ENCODE data around the gene SERTM1.
A peak's percentile ranks its signal among the peaks of the same experiment; 100 is the strongest.

SERTM1 gene

GRCh38 chr13:36680913-36681312 is 7.1 kb downstream of the SERTM1 start:
- Histone ChIP-seq H3K9ac (ENCODE audit: low read length) (peak overlapping the region; percentile 17), H4K91ac (ENCODE audit: low read length) (no peak overlapping the region), H2BK15ac (ENCODE audit: low read depth, poor library complexity, severe bottlenecking) (no peak overlapping the region), H2BK120ac (ENCODE audit: low read depth, low read length) (no peak overlapping the region), H2BK5ac (ENCODE audit: low read depth, low read length, poor library complexity, severe bottlenecking) (no peak overlapping the region), H3K23ac (ENCODE audit: low read length in 2 of 2) (no peak overlapping the region), H3K27ac (ENCODE audit: low read length, poor library complexity, severe bottlenecking) (no peak overlapping the region), H2BK12ac (ENCODE audit: low read length in 2 of 2) (no peak overlapping the region), H3K4me3 (ENCODE audit: insufficient read depth in 1 of 2, low read depth in 1 of 2, low read length in 2 of 2) (no peak overlapping the region), H3K14ac (ENCODE audit: low read length in 2 of 2) (no peak overlapping the region), H3K79me1 (replicated peaks; ENCODE audit: low read length, poor library complexity, severe bottlenecking) (no peaks in the 10 kb centered on the region), H3K27me3 (ENCODE audit: control insufficient read depth in 1 of 2, insufficient read depth in 1 of 2, low read length in 2 of 2) (peaks cover 0 to 7% of the 10 kb centered on the region in 2 experiments), H2AFZ (ENCODE audit: low read depth, low read length) (no peak overlapping the region), H3K4me1 (ENCODE audit: control insufficient read depth, insufficient read depth, low read depth, low read length) (no peaks in the 10 kb centered on the region), H4K8ac (ENCODE audit: low read length) (no peak overlapping the region), H3K36me3 (ENCODE audit: control insufficient read depth in 1 of 2, insufficient read depth in 2 of 2, low read depth in 1 of 2, low read length in 2 of 2) (no peaks in the 10 kb centered on the region), H3K18ac (ENCODE audit: low read depth in 1 of 2, low read length in 2 of 2) (no peak overlapping the region), H3K4ac (ENCODE audit: low read depth in 1 of 2, low read length in 2 of 2) (no peak overlapping the region), H3K4me2 (ENCODE audit: low read length, poor library complexity, severe bottlenecking) (no peak overlapping the region), H3K9me3 (ENCODE audit: control insufficient read depth, low read length) (no peaks in the 10 kb centered on the region), H2AK5ac (ENCODE audit: low read length, severe bottlenecking) (no peak overlapping the region)
- WGBS = 98% methylated on average over 4 of the region's 6 CpGs
- DNase-seq = no peak

- Histone ChIP-seq H3K4ac (ENCODE audit: low read depth in 1 of 2, low read length in 2 of 2) (no peak overlapping the region), H2AK5ac (ENCODE audit: low read length, severe bottlenecking) (no peak overlapping the region), H2BK120ac (ENCODE audit: low read depth, low read length) (no peak overlapping the region), H2BK5ac (ENCODE audit: low read depth, low read length, poor library complexity, severe bottlenecking) (no peak overlapping the region), H3K36me3 (ENCODE audit: control insufficient read depth in 1 of 2, insufficient read depth in 2 of 2, low read depth in 1 of 2, low read length in 2 of 2) (no peaks in the 10 kb centered on the region), H2BK15ac (ENCODE audit: low read depth, poor library complexity, severe bottlenecking) (no peak overlapping the region), H3K27ac (ENCODE audit: low read length, poor library complexity, severe bottlenecking) (no peak overlapping the region), H4K8ac (ENCODE audit: low read length) (no peak overlapping the region), H3K14ac (ENCODE audit: low read length in 2 of 2) (no peak overlapping the region), H4K91ac (ENCODE audit: low read length) (no peak overlapping the region), H3K4me1 (ENCODE audit: control insufficient read depth, insufficient read depth, low read depth, low read length) (no peaks in the 10 kb centered on the region), H3K79me1 (replicated peaks; ENCODE audit: low read length, poor library complexity, severe bottlenecking) (no peaks in the 10 kb centered on the region), H3K4me3 (ENCODE audit: insufficient read depth in 1 of 2, low read depth in 1 of 2, low read length in 2 of 2) (no peak overlapping the region), H2AFZ (ENCODE audit: low read depth, low read length) (no peak overlapping the region), H3K9ac (ENCODE audit: low read length) (no peak overlapping the region), H3K27me3 (ENCODE audit: control insufficient read depth in 1 of 2, insufficient read depth in 1 of 2, low read length in 2 of 2) (peaks cover 0 to 4% of the 10 kb centered on the region in 2 experiments), H2BK12ac (ENCODE audit: low read length in 2 of 2) (no peak overlapping the region), H3K9me3 (ENCODE audit: control insufficient read depth, low read length) (no peaks in the 10 kb centered on the region), H3K18ac (ENCODE audit: low read depth in 1 of 2, low read length in 2 of 2) (no peak overlapping the region), H3K4me2 (ENCODE audit: low read length, poor library complexity, severe bottlenecking) (no peak overlapping the region), H3K23ac (ENCODE audit: low read length in 2 of 2) (no peak overlapping the region)
- DNase-seq = no peak
Observed at GRCh38 chr13:36681894-36682624, 8.2 kb downstream of the SERTM1 start.

- Histone ChIP-seq H3K36me3 (ENCODE audit: control insufficient read depth in 1 of 2, insufficient read depth in 2 of 2, low read depth in 1 of 2, low read length in 2 of 2) (no peaks in the 10 kb centered on the region), H4K91ac (ENCODE audit: low read length) (no peak overlapping the region), H3K9me3 (ENCODE audit: control insufficient read depth, low read length) (no peaks in the 10 kb centered on the region), H3K9ac (ENCODE audit: low read length) (no peak overlapping the region), H3K4me3 (ENCODE audit: insufficient read depth in 1 of 2, low read depth in 1 of 2, low read length in 2 of 2) (no peak overlapping the region), H2AK5ac (ENCODE audit: low read length, severe bottlenecking) (no peak overlapping the region), H2BK12ac (ENCODE audit: low read length in 2 of 2) (no peak overlapping the region), H3K4ac (ENCODE audit: low read depth in 1 of 2, low read length in 2 of 2) (no peak overlapping the region), H3K4me1 (ENCODE audit: control insufficient read depth, insufficient read depth, low read depth, low read length) (no peaks in the 10 kb centered on the region), H3K4me2 (ENCODE audit: low read length, poor library complexity, severe bottlenecking) (no peak overlapping the region), H3K23ac (ENCODE audit: low read length in 2 of 2) (no peak overlapping the region), H3K27ac (ENCODE audit: low read length, poor library complexity, severe bottlenecking) (no peak overlapping the region), H3K18ac (ENCODE audit: low read depth in 1 of 2, low read length in 2 of 2) (no peak overlapping the region), H2AFZ (ENCODE audit: low read depth, low read length) (no peak overlapping the region), H2BK120ac (ENCODE audit: low read depth, low read length) (no peak overlapping the region), H3K14ac (ENCODE audit: low read length in 2 of 2) (no peak overlapping the region), H3K79me1 (replicated peaks; ENCODE audit: low read length, poor library complexity, severe bottlenecking) (no peaks in the 10 kb centered on the region), H3K27me3 (ENCODE audit: control insufficient read depth in 1 of 2, insufficient read depth in 1 of 2, low read length in 2 of 2) (no peaks in the 10 kb centered on the region), H2BK5ac (ENCODE audit: low read depth, low read length, poor library complexity, severe bottlenecking) (no peak overlapping the region), H2BK15ac (ENCODE audit: low read depth, poor library complexity, severe bottlenecking) (no peak overlapping the region), H4K8ac (ENCODE audit: low read length) (no peak overlapping the region)
- 83% methylated on average over 4 of the region's 6 CpGs for WGBS
- no peak for DNase-seq
Observed at GRCh38 chr13:36683701-36684100, 9.9 kb downstream of the SERTM1 start.

GRCh38 chr13:36685927-36686326 is 12.1 kb downstream of the SERTM1 start:
- Histone ChIP-seq H2BK5ac (ENCODE audit: low read depth, low read length, poor library complexity, severe bottlenecking) (no peak overlapping the region), H2BK12ac (ENCODE audit: low read length in 2 of 2) (no peak overlapping the region), H3K4ac (ENCODE audit: low read depth in 1 of 2, low read length in 2 of 2) (no peak overlapping the region), H2BK120ac (ENCODE audit: low read depth, low read length) (no peak overlapping the region), H2AFZ (ENCODE audit: low read depth, low read length) (no peak overlapping the region), H3K14ac (ENCODE audit: low read length in 2 of 2) (no peak overlapping the region), H3K23ac (ENCODE audit: low read length in 2 of 2) (no peak overlapping the region), H3K4me1 (ENCODE audit: control insufficient read depth, insufficient read depth, low read depth, low read length) (no peaks in the 10 kb centered on the region), H2BK15ac (ENCODE audit: low read depth, poor library complexity, severe bottlenecking) (no peak overlapping the region), H3K27me3 (ENCODE audit: control insufficient read depth in 1 of 2, insufficient read depth in 1 of 2, low read length in 2 of 2) (peaks cover 0 to under 1% of the 10 kb centered on the region in 2 experiments), H4K8ac (ENCODE audit: low read length) (no peak overlapping the region), H2AK5ac (ENCODE audit: low read length, severe bottlenecking) (no peak overlapping the region), H3K4me3 (ENCODE audit: insufficient read depth in 1 of 2, low read depth in 1 of 2, low read length in 2 of 2) (no peak overlapping the region), H4K91ac (ENCODE audit: low read length) (no peak overlapping the region), H3K9me3 (ENCODE audit: control insufficient read depth, low read length) (no peaks in the 10 kb centered on the region), H3K79me1 (replicated peaks; ENCODE audit: low read length, poor library complexity, severe bottlenecking) (no peaks in the 10 kb centered on the region), H3K9ac (ENCODE audit: low read length) (no peak overlapping the region), H3K27ac (ENCODE audit: low read length, poor library complexity, severe bottlenecking) (no peak overlapping the region), H3K18ac (ENCODE audit: low read depth in 1 of 2, low read length in 2 of 2) (no peak overlapping the region), H3K36me3 (ENCODE audit: control insufficient read depth in 1 of 2, insufficient read depth in 2 of 2, low read depth in 1 of 2, low read length in 2 of 2) (no peaks in the 10 kb centered on the region), H3K4me2 (ENCODE audit: low read length, poor library complexity, severe bottlenecking) (no peak overlapping the region)
- WGBS = 29% methylated on average over 1 of the region's 1 CpG
- DNase-seq = no peak
